NOMO-1 treated with dmso at 0.1 percent for 144 hours (cell line): ENCODE results near the gene GDPGP1.
A peak's percentile ranks its signal among the peaks of the same experiment; 100 is the strongest.
"Not testable (repeated sequence)": the region's sequence is repeated elsewhere in the genome, so short reads cannot be mapped to it uniquely, and the experiment has no call there.

ENCODE experiments used
- DNase-seq: peaks from one replicate; lab custom pipeline; 2025; ENCODE audit not compliant: unreplicated experiment; lab: John Stamatoyannopoulos, UW

Gene GDPGP1

GRCh38 chr15:90259524-90259923 is 25.5 kb downstream of the GDPGP1 start:
- no peak for DNase-seq

DNA sequence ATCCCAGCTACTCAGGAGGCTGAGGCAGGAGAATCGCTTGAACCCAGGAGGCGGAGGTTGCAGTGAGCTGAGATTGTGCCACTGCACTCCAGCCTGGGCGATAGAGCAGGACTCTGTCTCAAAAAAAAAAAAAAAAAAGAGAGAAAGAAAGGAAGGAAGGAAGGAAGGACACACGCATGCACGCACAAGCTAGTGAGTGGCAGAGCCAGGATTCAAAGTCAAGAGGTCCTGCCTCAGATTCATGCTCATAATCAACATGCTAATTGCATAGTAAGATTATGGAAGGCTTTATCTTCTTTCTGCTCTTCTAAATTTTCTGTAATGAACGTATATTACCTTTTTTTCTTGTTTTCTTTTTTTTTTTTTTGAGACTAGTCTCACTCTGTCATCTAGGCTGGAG is 26.7 kb downstream of the GDPGP1 start:
- DNase-seq: not testable (repeated sequence)

GRCh38 chr15:90261811-90262210 is 27.8 kb downstream of the GDPGP1 start:
- DNase-seq: no peak

GRCh38 chr15:90262426-90262825 is 28.4 kb downstream of the GDPGP1 start:
- no peak for DNase-seq

GRCh38 chr15:90264671-90265070 is 30.7 kb downstream of the GDPGP1 start:
- DNase-seq: no peak

- peak; percentile 93 for DNase-seq
These were observed 31.5 kb downstream of the GDPGP1 start, which contains the start of gene NGRN for GRCh38 chr15:90265271-90266060. TSS of gene NGRN (plus strand) at chr15:90265672. CDS start at chr15:90265713, 41 bp downstream.

GRCh38 chr15:90266061-90266431 is 32.0 kb downstream of the GDPGP1 start:
- no peak for DNase-seq

GRCh38 chr15:90266485-90266884 is 32.5 kb downstream of the GDPGP1 start:
- no peak for DNase-seq

GRCh38 chr15:90268415-90268814 is 34.4 kb downstream of the GDPGP1 start:
- DNase-seq: no peak

DNA sequence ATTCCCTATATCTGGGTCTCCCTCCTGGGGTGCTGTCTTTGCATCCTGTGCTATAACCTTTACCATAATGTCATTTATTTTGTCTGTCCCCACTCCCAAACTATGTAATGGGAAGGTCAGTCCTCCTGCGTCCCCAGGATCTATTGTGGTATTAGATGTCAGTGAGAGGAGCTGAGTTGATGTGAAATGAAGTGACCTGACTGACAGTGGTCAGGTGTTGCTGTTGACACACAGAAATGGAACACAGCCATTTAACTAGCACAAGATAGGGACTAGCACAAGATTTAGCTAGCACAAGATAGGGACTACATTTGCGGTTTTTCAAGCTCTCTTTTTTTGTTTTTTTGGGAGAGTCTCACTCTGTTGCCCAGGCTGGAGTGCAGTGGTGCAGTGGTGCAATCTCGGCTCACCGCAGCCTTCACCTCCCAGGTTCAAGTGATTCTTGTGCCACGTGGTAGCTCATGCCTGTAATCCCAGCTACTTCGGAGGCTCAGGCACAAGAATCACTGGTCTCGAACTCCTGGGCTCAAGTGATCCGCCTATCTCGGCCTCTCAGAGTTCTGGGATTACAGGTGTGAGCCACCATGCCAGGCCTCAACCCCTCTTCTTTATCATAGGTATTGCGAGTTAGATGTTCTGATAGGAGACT is 36.6 kb downstream of the GDPGP1 start:
- no peak for DNase-seq

- DNase-seq: no peak
These were observed 37.6 kb downstream of the GDPGP1 start for GRCh38 chr15:90271459-90272166.

DNA sequence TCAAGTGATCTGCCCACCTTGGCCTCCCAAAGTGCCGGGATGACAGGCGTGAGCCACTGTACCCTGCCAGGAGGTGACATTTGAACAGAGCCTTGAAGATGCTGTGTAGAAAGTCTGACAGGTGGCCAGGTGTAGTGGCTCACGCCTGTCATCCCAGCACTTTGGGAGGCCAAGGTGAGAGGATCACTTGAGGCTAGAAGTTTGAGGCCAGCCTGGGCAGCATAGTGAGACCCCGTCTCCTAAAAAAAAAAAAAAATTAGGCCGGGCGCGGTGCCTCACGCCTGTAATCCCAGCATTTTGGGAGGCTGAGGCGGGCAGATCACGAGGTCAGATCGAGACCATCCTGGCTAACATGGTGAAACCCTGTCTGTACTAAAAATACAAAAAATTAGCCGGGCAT is 44.5 kb downstream of the GDPGP1 start:
- not testable (repeated sequence) for DNase-seq

- DNase-seq: not testable (repeated sequence)
These were observed 46.7 kb downstream of the GDPGP1 start for GRCh38 chr15:90280743-90281142.

DNA sequence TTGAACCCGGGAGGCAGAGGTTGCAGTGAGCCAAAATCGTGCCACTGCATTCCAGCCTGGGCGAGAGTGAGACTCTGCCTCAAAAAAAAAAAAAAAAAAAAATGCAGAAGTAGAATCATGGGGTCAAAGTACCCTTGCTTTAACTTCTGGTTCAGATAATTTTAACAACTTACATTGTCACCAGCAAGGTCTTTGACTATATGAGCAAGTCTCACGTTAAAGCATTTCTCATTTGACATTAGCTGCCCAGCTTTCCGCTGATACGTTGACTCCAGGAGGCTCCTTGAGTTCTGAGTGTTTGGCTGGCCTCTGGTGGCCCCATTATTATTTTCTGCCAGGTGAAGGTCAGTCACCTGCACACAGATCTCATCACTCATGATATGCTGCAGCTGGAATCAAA is 47.6 kb downstream of the GDPGP1 start:
- DNase-seq: peak; percentile 20

GRCh38 chr15:90286678-90287077 is 52.7 kb downstream of the GDPGP1 start:
- peak; percentile 16 for DNase-seq

DNA sequence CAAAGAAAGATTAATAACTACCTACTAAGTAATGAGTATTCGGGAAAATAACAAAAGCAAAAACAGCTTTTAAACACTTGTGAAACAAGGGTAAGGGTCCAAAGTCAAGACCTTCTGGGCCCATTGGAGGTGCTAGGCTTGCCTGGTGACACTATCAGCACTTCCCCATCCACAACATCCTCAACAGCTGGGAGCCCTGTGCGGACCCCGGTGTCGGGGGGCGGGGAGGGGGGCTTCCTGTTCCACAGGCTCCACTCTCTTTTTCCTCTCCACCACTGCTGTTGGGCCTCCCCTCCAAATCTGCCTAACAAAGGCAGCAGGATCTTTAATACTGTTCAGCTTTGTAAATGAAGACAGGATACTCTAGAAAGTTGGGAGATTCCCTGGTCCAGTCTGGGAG is 53.1 kb downstream of the GDPGP1 start:
- no peak for DNase-seq

GRCh38 chr15:90287946-90288345 is 53.9 kb downstream of the GDPGP1 start:
- no peak for DNase-seq

DNA sequence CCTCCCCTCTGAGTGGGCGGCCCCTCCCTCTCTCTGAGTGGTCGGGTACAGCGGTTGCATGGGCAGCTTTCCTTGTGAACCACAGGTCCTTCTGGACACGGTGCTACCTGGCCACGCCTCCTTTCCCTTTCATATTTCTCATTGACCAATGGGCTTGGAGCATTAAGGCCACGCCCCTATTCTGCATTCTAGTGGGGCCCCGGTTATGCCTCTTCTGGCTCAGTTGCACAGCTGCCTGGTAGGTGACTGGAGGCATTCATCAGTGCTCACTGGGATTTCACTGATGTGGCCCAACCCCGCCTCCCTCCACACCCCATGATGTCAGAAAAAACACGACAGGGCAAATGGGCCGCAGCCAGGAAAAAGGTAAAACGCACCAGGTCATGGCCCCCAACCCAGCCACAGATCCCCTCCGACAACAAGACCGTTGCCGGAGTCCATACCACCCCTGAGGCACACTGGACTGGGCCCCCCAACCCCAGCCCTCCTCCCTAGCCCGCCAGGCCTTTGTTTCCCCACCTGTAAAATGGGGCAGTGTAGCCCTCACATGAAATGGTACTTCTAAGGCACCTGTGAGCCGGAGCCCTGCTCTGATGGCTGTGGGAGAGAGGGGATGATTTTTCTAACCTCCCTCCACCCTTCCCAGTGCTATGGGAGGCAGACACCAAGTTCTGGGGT is 57.8 kb downstream of the GDPGP1 start:
- no peak for DNase-seq

GRCh38 chr15:90293040-90293810 is 59.2 kb downstream of the GDPGP1 start:
- DNase-seq: peak; percentile 10

GRCh38 chr15:90294159-90294558 is 60.1 kb downstream of the GDPGP1 start:
- DNase-seq: no peak
